Kasumi-1 (cell line): ENCODE data around the gene FBXL13.
"Not testable (repeated sequence)": the region's sequence is repeated elsewhere in the genome, so short reads cannot be mapped to it uniquely, and the experiment has no call there.

Experiments used
- DNase-seq, 2 experiments: peaks; one replicate each; lab custom pipeline; 2025; lab: John Stamatoyannopoulos, UW

FBXL13 gene

GRCh38 chr7:102983602-102984001 is 91.0 kb downstream of the FBXL13 start:
- DNase-seq: no peak

GRCh38 chr7:102982235-102982634 is 92.4 kb downstream of the FBXL13 start:
- no peak for DNase-seq

- DNase-seq: no peak
These were observed 93.1 kb downstream of the FBXL13 start for GRCh38 chr7:102981451-102981850.

- no peak for DNase-seq
These were observed 94.9 kb downstream of the FBXL13 start for GRCh38 chr7:102979670-102980069.

GRCh38 chr7:102978284-102978683 is 96.3 kb downstream of the FBXL13 start:
- no peak for DNase-seq

GRCh38 chr7:102977586-102977985 is 97.0 kb downstream of the FBXL13 start:
- DNase-seq: not testable (repeated sequence)

GRCh38 chr7:102976493-102976892 is 98.1 kb downstream of the FBXL13 start:
- no peak for DNase-seq

- DNase-seq: no peak
These were observed 98.7 kb downstream of the FBXL13 start for GRCh38 chr7:102975854-102976253.

GRCh38 chr7:102974366-102975236 is 100.0 kb downstream of the FBXL13 start:
- peak; percentile 26 to 27 for DNase-seq

- peak; percentile 45 to 65 for DNase-seq
These were observed 101.3 kb downstream of the FBXL13 start for GRCh38 chr7:102973096-102973802.

GRCh38 chr7:102967798-102968197 is 106.8 kb downstream of the FBXL13 start:
- no peak for DNase-seq

GRCh38 chr7:102966465-102966864 is 108.1 kb downstream of the FBXL13 start:
- DNase-seq: no peak

- DNase-seq: not testable (repeated sequence)
These were observed 112.6 kb downstream of the FBXL13 start for GRCh38 chr7:102961993-102962392.

- not testable (repeated sequence) for DNase-seq
These were observed 116.6 kb downstream of the FBXL13 start for GRCh38 chr7:102958004-102958403.

GRCh38 chr7:102954359-102954758 is 120.2 kb downstream of the FBXL13 start:
- not testable (repeated sequence) for DNase-seq

- DNase-seq: no peak
These were observed 121.2 kb downstream of the FBXL13 start for GRCh38 chr7:102953406-102953805.

GRCh38 chr7:102951839-102952238 is 122.8 kb downstream of the FBXL13 start:
- no peak for DNase-seq

GRCh38 chr7:102944241-102944640 is 130.4 kb downstream of the FBXL13 start:
- no peak for DNase-seq

- no peak for DNase-seq
These were observed 131.0 kb downstream of the FBXL13 start for GRCh38 chr7:102943423-102944169.

- no peak for DNase-seq
These were observed 131.7 kb downstream of the FBXL13 start for GRCh38 chr7:102942868-102943267.

GRCh38 chr7:102942181-102942866 is 132.3 kb downstream of the FBXL13 start:
- DNase-seq: no peak

GRCh38 chr7:102938679-102939078 is 135.9 kb downstream of the FBXL13 start:
- DNase-seq: no peak
